Pulmonary artery endothelial cell (primary cell): ENCODE data around the gene FANK1. TPM values are rescaled to one million over a fixed set of nuclear protein-coding genes. Genes with fewer than 3 reads are reported as not detected.

ENCODE experiments used
- DNase-seq: peaks from one replicate; pipeline ENCODE4 v3.0.0-alpha.2; 2011; ENCODE audit warnings: low read depth, low spot score
- total RNA-seq: library from RNA; depleted of rRNA; stranded (reverse); fragments of >200 nt; gene quantifications from 2 replicates; pipeline ENCODE4 v1.2.3, GENCODE V29; 2014

Gene FANK1, protein sequence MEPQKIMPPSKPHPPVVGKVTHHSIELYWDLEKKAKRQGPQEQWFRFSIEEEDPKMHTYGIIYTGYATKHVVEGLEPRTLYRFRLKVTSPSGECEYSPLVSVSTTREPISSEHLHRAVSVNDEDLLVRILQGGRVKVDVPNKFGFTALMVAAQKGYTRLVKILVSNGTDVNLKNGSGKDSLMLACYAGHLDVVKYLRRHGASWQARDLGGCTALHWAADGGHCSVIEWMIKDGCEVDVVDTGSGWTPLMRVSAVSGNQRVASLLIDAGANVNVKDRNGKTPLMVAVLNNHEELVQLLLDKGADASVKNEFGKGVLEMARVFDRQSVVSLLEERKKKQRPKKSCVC
- total RNA-seq, result 0.95 and 1.4 TPM in 2 replicates

DNA sequence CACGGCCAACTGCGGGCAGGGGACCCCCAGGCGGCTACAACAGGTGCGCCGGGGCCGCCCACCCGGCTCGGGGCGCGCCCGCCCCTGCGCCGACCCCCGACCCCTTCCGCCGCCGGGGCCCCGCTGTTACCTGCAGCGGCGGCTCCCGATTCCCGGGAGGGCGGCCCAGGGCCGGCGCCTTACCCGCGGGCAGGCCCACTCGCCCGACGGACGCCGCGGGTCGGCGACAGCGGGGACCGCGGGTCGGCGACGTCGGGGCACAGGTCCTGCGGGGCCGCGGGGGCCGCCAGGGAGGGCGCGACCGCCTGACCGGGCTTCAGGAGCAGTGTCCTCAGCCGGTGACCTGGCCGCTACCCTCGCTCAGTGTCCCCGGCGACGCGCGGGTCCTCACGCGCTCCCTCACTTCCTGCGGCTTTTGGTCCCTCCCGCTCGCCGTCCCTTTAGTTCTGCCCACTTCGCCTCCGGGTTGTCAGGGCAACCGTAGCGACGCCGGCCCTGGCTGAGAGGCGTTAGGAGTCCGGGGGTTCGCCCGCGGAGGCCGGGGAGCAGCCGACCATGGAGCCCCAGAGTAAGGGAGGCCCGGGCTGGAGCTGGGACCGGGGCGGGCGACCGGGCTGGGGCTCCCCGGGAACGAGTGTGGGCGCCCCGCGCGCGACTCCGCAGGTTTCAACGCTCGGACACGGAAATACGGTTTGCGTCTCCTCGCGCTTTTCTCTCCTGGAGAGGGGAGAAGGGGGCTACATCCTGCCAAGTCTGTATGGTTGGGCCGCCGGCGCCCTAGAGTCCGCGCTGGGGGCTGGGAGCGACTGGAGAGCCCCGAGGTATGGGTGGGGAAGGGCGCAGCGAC lies at the start of gene FANK1:
FANK1 (plus strand) TSS at position 477 of the 847 bp plus-strand sequence; CDS start at position 556, 79 bp downstream.
- DNase-seq, result peak; percentile 46

DNA sequence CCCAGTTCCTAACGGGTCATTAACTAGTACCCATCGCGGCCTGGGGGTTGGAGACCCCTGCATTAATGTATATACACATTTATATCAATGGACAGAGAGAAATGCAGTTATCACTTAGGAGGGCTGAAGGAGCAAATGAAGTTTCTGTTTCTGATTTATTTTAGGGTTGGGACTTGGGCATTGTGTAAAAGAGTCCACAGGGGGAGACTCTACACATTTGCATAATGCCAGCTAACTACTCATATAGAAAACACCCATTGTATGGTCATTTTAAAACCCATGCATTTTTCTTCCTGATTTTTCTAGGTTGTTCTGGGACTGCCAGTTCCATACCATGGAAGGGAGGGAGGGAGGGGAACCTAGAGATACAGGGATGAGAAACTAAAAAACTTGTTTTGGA lies 49.5 kb upstream of the FANK1 start:
- no peak for DNase-seq

DNA sequence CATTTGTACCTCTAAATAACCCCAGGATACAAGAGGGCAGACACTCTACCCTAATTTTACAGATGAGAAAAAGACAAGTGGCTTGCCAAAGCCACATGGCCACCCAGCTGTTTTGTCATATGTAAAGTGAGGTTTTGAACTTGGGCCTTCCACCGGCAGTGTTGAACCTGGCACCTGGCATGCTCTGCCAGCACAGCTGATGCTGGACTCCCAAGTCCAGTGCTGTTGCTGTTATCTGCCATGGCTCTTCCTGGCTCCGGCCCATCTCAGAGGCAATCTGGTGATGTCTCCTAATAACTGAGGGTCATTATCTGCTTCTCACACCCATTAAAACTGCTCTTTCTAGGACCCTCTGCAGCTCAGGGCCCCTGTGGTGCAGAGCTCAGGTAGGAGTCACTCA lies 48.0 kb upstream of the FANK1 start:
- no peak for DNase-seq

- no peak for DNase-seq
Observed at GRCh38 chr10:125848857-125849256, 47.5 kb upstream of the FANK1 start.

DNA sequence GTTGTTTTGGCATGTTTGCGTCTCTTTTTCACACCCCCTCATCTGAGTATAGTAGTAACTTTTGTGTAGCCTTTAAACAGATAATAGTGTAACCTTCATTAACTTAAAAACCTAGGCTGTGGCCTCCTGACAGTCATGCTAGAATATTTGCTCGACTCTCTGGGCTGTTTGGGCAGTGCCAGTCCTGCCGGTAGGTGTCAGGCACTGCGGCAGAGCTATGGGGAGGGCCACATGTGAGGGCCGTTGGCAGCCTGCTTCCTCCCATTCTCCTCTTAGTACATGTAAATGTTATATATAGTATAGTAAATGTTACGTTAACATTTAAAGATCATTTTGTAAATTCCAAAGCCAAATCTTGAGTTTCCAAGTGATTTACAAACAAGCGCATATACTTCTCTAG lies 46.9 kb upstream of the FANK1 start:
- DNase-seq, result no peak

GRCh38 chr10:125850766-125851731 lies 45.3 kb upstream of the FANK1 start:
- no peak for DNase-seq

GRCh38 chr10:125852487-125852886 lies 43.9 kb upstream of the FANK1 start:
- no peak for DNase-seq

GRCh38 chr10:125857185-125857760 lies 39.1 kb upstream of the FANK1 start:
- no peak for DNase-seq

DNA sequence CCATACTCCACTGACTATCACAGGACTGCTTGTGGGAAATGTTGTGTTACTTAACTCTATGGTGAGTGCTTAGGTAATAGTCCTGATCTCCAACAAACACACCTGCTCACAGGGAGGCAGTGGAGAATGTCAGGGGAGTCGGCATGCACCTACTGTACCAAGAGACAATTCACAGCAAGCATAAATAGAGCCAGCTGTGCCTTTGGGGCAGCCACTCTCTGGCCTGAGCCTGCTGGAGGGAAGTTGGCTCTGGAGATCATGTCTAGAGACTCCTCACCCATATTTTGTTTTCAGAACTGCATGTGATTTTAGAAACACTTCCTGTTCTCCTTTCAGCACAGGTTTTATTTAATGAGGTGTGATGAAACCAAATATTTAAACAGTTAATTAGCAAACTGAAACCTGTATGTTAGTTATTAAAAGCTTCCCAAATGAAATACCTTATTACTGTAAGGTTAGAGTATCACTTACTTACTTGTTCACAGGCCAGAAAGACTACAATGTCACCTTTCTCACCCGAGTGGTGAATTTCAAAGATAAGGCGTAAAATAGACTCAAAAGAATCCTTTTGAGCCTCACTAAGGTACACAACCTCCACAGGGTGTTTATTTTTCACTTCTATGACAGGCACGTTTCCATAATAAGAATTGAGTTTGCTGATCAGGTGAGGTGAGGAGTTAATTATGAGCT lies 37.1 kb upstream of the FANK1 start:
- no peak for DNase-seq

DNA sequence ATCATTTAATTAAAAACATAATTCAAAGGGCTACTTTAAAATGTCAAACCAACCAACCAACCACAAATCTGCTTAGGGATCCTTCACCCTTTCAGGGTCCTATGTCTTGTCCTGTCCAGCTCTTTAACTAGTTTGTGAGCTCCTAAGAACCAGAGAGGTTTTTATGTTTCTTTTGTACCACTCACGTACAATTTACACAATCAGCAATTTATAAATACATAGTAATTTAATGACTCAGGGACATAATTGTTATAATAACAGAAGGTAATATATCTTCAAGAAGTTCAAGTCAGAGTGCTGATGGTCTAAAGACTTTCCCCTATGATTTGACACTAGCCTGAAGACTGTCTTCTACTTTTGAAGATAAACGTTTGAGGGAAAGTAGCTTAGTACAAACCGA lies 31.2 kb upstream of the FANK1 start:
- no peak for DNase-seq

GRCh38 chr10:125866421-125867029 lies 29.8 kb upstream of the FANK1 start:
- DNase-seq, result no peak

GRCh38 chr10:125868372-125868975 lies 27.9 kb upstream of the FANK1 start:
- DNase-seq, result peak; percentile 11

DNA sequence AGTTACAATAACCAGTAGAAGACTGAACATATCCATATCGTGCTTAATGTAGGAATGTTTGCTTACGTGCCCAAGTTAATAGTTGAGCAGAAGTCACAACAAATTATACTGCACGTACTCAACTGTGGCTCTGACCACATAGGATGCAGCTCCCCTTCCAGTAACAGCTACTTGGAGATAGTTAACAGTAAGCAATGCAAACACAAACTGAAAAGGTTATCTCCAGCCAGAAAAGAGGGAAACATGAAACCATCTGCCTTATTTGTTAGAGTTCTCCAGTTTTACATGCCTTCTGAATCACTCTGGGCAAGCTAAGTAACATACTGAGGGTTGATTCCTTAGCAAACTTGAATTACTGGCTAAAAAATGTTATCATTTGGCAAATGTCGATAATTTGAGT lies 25.0 kb upstream of the FANK1 start:
- DNase-seq, result no peak

GRCh38 chr10:125878957-125879835 lies 17.2 kb upstream of the FANK1 start:
- DNase-seq, result peak; percentile 40

DNA sequence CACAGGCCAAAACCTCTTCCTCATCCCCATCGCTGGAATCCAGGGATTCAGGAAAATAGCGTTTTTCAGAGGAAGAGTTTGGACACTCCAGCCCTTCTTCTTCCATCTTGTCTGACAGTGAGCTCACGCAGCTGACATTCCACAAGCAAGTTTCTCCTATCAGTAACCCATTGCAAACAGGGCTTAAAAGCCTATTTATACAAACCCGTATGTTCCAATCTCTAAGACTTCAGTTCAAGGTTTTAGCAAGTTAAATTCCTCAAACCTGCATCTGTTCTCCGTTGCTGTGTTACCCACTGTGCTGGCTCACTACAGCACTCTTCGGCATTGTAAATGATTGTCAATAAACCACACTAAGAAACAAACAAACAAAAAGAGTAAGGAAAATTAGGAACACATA lies 15.6 kb upstream of the FANK1 start:
- DNase-seq, result no peak

DNA sequence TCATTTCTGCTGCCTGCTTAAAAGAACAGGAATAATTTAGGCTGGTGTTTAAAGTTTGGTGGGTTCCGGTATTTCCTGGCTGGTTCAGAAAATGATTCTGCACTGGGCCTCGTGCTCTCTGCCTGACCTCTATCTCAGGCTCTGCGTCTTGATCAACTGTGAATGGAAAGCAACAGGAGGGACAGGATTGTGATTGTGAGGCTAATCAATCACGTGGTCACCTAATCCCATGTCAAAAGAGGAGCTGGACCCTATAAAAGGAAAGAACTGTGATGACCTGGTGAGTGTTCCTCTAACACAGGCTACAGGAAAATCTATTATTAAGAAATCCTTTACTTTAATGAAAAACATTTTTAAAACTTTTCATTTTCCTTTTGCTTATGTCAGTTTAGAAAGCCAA lies 15.2 kb upstream of the FANK1 start, which contains the start of gene DHX32:
DHX32 (minus strand) TSS at position 101 of the 400 bp plus-strand sequence. CDS start 468 bp downstream, outside the sequence.
- no peak for DNase-seq

DNA sequence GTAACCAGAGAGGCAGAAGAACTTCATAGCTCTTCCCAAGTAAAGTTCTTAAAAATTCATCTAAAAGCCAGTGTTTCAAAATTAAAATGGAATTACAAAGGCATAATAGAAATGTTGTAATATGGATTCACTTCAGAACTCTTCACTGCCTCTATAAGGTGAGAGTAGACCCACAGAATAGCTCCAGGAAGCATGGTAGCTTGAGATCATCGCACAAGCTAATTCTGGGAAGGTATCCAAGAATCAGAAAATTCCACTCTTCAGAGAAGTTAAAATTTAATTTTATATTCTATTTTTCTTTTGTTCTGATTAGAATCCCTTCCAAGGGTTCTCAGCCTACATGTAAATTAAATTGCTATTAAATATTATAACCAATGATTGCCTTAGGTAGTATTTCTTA lies 13.8 kb upstream of the FANK1 start:
- DNase-seq, result no peak

DNA sequence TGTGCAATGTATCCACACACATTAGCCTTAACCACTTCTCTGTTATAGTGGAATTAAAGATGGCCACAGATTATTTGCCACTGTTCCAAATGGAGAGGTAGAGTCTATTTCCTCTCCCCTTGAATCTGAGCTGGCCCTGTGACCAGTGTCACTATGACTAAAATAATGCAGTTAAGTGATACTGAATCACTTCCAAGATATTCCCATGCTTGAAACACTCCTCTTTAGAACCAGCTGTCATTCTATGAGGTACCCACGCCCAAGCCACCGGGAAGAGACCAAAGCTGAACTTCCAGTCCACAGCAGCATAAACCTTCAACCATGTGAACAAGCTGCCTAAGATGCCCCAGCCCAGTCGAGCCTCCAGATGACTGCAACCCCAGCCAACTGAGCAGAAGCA lies 13.2 kb upstream of the FANK1 start:
- no peak for DNase-seq
